Activated CD4-positive, alpha-beta T cell treated with anti-CD3 and anti-CD28 coated beads, Interleukin-2, Interleukin-6, amounts not matched to agents 100 ng/mL and 50 ng/mL, durations not matched to agents 16 hours and 8 hours (primary cell): ENCODE results near the gene ROR2.

Source experiments
- DNase-seq: peaks from one replicate; pipeline ENCODE4 v3.0.0-alpha.2; 2020

ROR2 gene

GRCh38 chr9:91710158-91710557 lies 239.9 kb downstream of the ROR2 start:
- DNase-seq: no peak

- DNase-seq: no peak
These were observed 244.6 kb downstream of the ROR2 start for GRCh38 chr9:91705386-91705785.

GRCh38 chr9:91700475-91700874 lies 249.6 kb downstream of the ROR2 start:
- no peak for DNase-seq

GRCh38 chr9:91698266-91698665 lies 251.8 kb downstream of the ROR2 start:
- DNase-seq: peak; percentile 13

- no peak for DNase-seq
These were observed 252.8 kb downstream of the ROR2 start for GRCh38 chr9:91697201-91697600.

- no peak for DNase-seq
These were observed 255.8 kb downstream of the ROR2 start for GRCh38 chr9:91694081-91694870.

- DNase-seq: no peak
These were observed 256.8 kb downstream of the ROR2 start for GRCh38 chr9:91693226-91693625.

- no peak for DNase-seq
These were observed 259.3 kb downstream of the ROR2 start for GRCh38 chr9:91690540-91691249.

- no peak for DNase-seq
These were observed 261.0 kb downstream of the ROR2 start for GRCh38 chr9:91689006-91689405.

- no peak for DNase-seq
These were observed 266.8 kb downstream of the ROR2 start for GRCh38 chr9:91683269-91683668.

GRCh38 chr9:91682806-91683205 lies 267.2 kb downstream of the ROR2 start:
- DNase-seq: no peak

GRCh38 chr9:91681461-91682305 lies 268.3 kb downstream of the ROR2 start:
- DNase-seq: peak; percentile 79

GRCh38 chr9:91680998-91681397 lies 269.0 kb downstream of the ROR2 start:
- no peak for DNase-seq

- no peak for DNase-seq
These were observed 269.9 kb downstream of the ROR2 start for GRCh38 chr9:91680106-91680505.

- DNase-seq: no peak
These were observed 271.0 kb downstream of the ROR2 start for GRCh38 chr9:91678807-91679580.

- DNase-seq: no peak
These were observed 272.1 kb downstream of the ROR2 start for GRCh38 chr9:91677822-91678436.

GRCh38 chr9:91677331-91677730 lies 272.7 kb downstream of the ROR2 start:
- DNase-seq: no peak

- DNase-seq: no peak
These were observed 274.0 kb downstream of the ROR2 start for GRCh38 chr9:91676046-91676445.

- no peak for DNase-seq
These were observed 285.4 kb downstream of the ROR2 start for GRCh38 chr9:91664663-91665062.

GRCh38 chr9:91663858-91664257 lies 286.2 kb downstream of the ROR2 start:
- no peak for DNase-seq

GRCh38 chr9:91661451-91661850 lies 288.6 kb downstream of the ROR2 start:
- DNase-seq: no peak

- no peak for DNase-seq
These were observed 289.5 kb downstream of the ROR2 start for GRCh38 chr9:91660521-91660920.
